ENCODE results near the gene CACNB4. TPM values are rescaled to one million over a fixed set of nuclear protein-coding genes. Genes with fewer than 3 reads are reported as not detected.
"Not testable (repeated sequence)": the region's sequence is repeated elsewhere in the genome, so short reads cannot be mapped to it uniquely, and the experiment has no call there.

Gene CACNB4
- total RNA-seq, 3 donors from 2014 or later, result 0.05 to 0.26 (median 0.15) TPM

GRCh38 chr2:151999053-151999452 is 99.8 kb downstream of the CACNB4 start:
- ATAC-seq (peak in 1 of 2 donors; percentile 66), DNase-seq (peak; percentile 19)
- Mint-ChIP-seq H3K27me3 (ENCODE audit: low read depth) (peaks cover 1% of the 10 kb centered on the region), H3K9me3 (no peaks in the 10 kb centered on the region), H3K4me1 (ENCODE audit: low read depth) (no peaks in the 10 kb centered on the region), H3K36me3 (ENCODE audit: insufficient read depth) (no peaks in the 10 kb centered on the region), H3K4me3 (no peak overlapping the region)

- DNase-seq (no peak), ATAC-seq (no peak)
- Mint-ChIP-seq H3K9me3 (no peaks in the 10 kb centered on the region), H3K27me3 (ENCODE audit: low read depth) (peaks cover 1% of the 10 kb centered on the region), H3K4me3 (no peak overlapping the region), H3K4me1 (ENCODE audit: low read depth) (no peaks in the 10 kb centered on the region), H3K36me3 (ENCODE audit: insufficient read depth) (no peaks in the 10 kb centered on the region)
These were observed 102.4 kb downstream of the CACNB4 start for GRCh38 chr2:151996243-151997003.

DNA sequence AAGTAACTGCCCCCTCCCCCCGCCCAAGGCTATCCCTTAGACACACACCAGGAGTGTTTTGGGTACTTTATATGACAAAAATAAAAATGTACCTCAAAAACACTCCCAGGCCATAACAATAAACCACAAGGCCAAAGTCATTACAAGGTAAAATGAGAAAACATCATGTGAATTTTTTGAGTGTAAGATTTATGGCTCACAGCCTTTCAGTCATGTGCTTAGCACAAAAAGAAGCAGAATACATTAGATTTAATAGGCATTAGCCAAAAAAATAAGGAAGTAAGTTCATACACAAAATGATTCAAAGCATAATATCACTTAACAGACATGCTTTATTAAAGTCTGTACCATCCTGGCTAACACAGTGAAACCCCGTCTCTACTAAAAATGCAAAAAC is 103.7 kb downstream of the CACNB4 start:
- H3K9me3 Mint-ChIP-seq, result no peaks in the 10 kb centered on the region
- no peak overlapping the region for H3K4me3 Mint-ChIP-seq

DNA sequence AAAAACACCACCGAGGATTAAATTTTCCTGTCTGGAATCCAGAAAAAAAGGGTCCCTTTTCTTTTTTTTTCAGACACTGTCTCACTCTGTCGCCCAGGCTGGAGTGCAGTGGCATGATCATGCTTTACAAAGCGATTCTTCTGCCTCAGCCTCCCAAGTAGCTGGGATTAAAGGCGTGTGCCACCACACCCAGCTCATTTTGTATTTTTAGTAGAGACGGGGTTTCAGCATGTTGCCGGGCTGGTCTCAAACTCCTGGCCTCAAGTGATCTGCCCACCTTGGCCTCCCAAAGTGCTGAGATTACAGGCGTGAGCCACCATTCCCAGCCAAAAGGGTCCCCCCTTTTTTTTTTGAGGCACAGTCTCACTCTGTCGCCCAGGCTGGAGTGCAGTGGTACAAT is 104.7 kb downstream of the CACNB4 start:
- H3K36me3 Mint-ChIP-seq (ENCODE audit: insufficient read depth); H3K27me3 Mint-ChIP-seq (ENCODE audit: low read depth); H3K4me3 Mint-ChIP-seq; H3K9me3 Mint-ChIP-seq; DNase-seq; ATAC-seq; H3K4me1 Mint-ChIP-seq (ENCODE audit: low read depth): not testable (repeated sequence)

More for the DNA sequence above, 103.7 kb downstream of the CACNB4 start:
- Mint-ChIP-seq H3K4me1 (ENCODE audit: low read depth) (no peaks in the 10 kb centered on the region), H3K27me3 (ENCODE audit: low read depth) (peaks cover 1% of the 10 kb centered on the region), H3K36me3 (ENCODE audit: insufficient read depth) (no peaks in the 10 kb centered on the region)
- ATAC-seq (no peak), DNase-seq (no peak)

DNA sequence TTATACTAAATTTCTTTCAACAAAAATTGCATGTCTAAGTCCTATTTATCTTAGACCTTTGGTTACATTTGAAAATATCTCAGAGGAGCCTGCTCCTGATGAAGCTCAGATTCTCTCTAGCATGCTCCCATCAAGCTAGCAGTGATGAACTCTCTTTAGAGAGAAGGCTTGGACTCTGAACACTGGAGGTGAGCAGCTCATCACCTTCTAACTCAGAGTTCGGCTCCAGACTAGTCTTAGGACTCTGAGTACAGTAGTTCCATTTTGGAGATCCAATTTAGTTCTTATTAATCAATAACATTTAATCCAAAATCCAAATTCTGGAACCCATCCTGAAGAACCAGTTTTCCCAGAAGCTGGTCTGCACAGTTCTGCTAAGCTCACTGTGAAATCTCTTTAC is 107.8 kb downstream of the CACNB4 start:
- DNase-seq (no peak), ATAC-seq (no peak)
- Mint-ChIP-seq H3K9me3 (no peaks in the 10 kb centered on the region), H3K27me3 (ENCODE audit: low read depth) (no peaks in the 10 kb centered on the region), H3K4me3 (no peak overlapping the region), H3K4me1 (ENCODE audit: low read depth) (no peaks in the 10 kb centered on the region), H3K36me3 (ENCODE audit: insufficient read depth) (no peaks in the 10 kb centered on the region)

- Mint-ChIP-seq H3K36me3 (ENCODE audit: insufficient read depth) (no peaks in the 10 kb centered on the region), H3K4me3 (no peak overlapping the region), H3K27me3 (ENCODE audit: low read depth) (no peaks in the 10 kb centered on the region), H3K9me3 (no peaks in the 10 kb centered on the region), H3K4me1 (ENCODE audit: low read depth) (no peaks in the 10 kb centered on the region)
- no peak for DNase-seq
- ATAC-seq, result no peak
These were observed 109.5 kb downstream of the CACNB4 start for GRCh38 chr2:151989378-151989777.

GRCh38 chr2:151987484-151987883 is 111.4 kb downstream of the CACNB4 start:
- ATAC-seq, result no peak
- DNase-seq, result no peak
- H3K27me3 Mint-ChIP-seq (ENCODE audit: low read depth), result no peaks in the 10 kb centered on the region
- no peak overlapping the region for H3K4me3 Mint-ChIP-seq
- no peaks in the 10 kb centered on the region for H3K4me1 Mint-ChIP-seq (ENCODE audit: low read depth)
- H3K9me3 Mint-ChIP-seq, result no peaks in the 10 kb centered on the region
- H3K36me3 Mint-ChIP-seq (ENCODE audit: insufficient read depth), result no peaks in the 10 kb centered on the region

- Mint-ChIP-seq H3K27me3 (ENCODE audit: low read depth) (no peaks in the 10 kb centered on the region), H3K36me3 (ENCODE audit: insufficient read depth) (no peaks in the 10 kb centered on the region), H3K4me3 (no peak overlapping the region), H3K4me1 (ENCODE audit: low read depth) (no peaks in the 10 kb centered on the region), H3K9me3 (no peaks in the 10 kb centered on the region)
- no peak for ATAC-seq
- DNase-seq, result no peak
These were observed 114.3 kb downstream of the CACNB4 start for GRCh38 chr2:151984424-151985083.

GRCh38 chr2:151983221-151983620 is 115.6 kb downstream of the CACNB4 start:
- H3K27me3 Mint-ChIP-seq (ENCODE audit: low read depth), result peaks cover 8% of the 10 kb centered on the region
- ATAC-seq (no peak), DNase-seq (no peak)
- no peaks in the 10 kb centered on the region for H3K4me1 Mint-ChIP-seq (ENCODE audit: low read depth)
- no peaks in the 10 kb centered on the region for H3K9me3 Mint-ChIP-seq
- no peak overlapping the region for H3K4me3 Mint-ChIP-seq
- no peaks in the 10 kb centered on the region for H3K36me3 Mint-ChIP-seq (ENCODE audit: insufficient read depth)

DNA sequence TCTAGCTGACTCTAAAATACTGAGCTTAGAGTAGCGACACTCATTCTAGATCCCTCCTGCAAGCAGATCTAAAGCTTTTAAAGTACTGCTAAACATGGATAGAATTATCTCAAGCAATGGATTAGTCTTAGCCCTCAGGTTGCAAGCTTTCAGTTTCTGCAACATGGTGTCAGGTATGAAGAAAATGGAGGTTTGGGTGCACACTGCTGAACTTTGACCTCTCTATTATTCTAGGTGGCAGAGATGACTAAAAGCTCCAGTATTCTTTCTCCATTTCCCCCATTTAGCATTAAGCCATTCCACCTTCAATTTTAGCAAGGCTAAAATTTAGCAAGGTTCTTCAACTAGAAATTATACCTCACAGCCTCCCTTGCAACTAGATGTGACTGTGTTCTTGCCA is 117.0 kb downstream of the CACNB4 start:
- no peak overlapping the region for H3K4me3 Mint-ChIP-seq
- no peak for ATAC-seq
- H3K27me3 Mint-ChIP-seq (ENCODE audit: low read depth), result peaks cover 10% of the 10 kb centered on the region
- H3K4me1 Mint-ChIP-seq (ENCODE audit: low read depth), result no peaks in the 10 kb centered on the region
- no peaks in the 10 kb centered on the region for H3K36me3 Mint-ChIP-seq (ENCODE audit: insufficient read depth)
- no peaks in the 10 kb centered on the region for H3K9me3 Mint-ChIP-seq
- DNase-seq, result no peak

DNA sequence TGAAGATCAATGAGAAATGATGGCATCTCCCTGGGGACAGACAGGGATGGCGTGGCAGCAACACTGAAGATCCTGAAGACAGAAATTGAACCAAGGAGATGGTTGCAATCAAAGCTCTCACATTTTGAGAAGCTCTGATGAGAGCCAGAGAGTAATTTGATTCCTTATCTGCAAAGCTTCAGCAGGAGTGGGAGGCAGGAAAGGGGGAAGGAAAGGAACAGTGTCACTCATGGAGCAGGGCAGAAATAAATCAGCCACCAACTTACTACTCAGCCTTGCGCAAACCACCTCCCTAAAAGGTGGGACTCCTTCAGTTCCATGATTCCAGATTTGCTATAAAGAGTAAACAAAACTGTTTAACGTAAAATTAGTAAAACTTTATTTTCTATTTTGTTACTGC is 119.2 kb downstream of the CACNB4 start:
- DNase-seq, result no peak
- peaks cover 15% of the 10 kb centered on the region for H3K27me3 Mint-ChIP-seq (ENCODE audit: low read depth)
- H3K9me3 Mint-ChIP-seq, result no peaks in the 10 kb centered on the region
- no peak for ATAC-seq
- H3K36me3 Mint-ChIP-seq (ENCODE audit: insufficient read depth), result no peaks in the 10 kb centered on the region
- H3K4me1 Mint-ChIP-seq (ENCODE audit: low read depth), result no peaks in the 10 kb centered on the region
- H3K4me3 Mint-ChIP-seq, result no peak overlapping the region

DNA sequence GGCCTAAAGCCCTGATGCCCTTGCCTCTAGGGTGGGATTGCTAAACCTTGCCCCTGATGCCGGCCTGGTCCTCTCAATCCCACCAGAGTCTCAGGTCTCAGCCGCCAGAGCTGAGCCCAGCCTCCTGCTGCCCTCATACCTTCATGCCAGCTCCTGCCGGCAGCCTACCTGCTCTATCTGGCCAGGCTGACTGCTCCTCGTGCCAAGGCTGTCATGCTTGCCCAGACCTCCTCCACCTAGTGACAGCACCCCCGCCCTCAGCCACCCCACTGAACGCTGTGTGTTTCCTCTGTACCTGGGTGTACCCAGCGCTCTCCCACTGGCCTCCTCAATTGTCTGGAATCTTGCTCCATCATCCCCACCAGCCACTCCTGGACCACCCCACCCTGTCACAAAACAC is 120.1 kb downstream of the CACNB4 start:
- Mint-ChIP-seq H3K9me3 (no peaks in the 10 kb centered on the region), H3K4me3 (no peak overlapping the region), H3K4me1 (ENCODE audit: low read depth) (peaks cover 1% of the 10 kb centered on the region), H3K36me3 (ENCODE audit: insufficient read depth) (no peaks in the 10 kb centered on the region), H3K27me3 (ENCODE audit: low read depth) (peaks cover 15% of the 10 kb centered on the region)
- no peak for ATAC-seq
- no peak for DNase-seq

GRCh38 chr2:151977631-151978030 is 121.2 kb downstream of the CACNB4 start:
- DNase-seq, result no peak
- no peak for ATAC-seq
- H3K4me1 Mint-ChIP-seq (ENCODE audit: low read depth), result peaks cover 1% of the 10 kb centered on the region
- peaks cover 15% of the 10 kb centered on the region for H3K27me3 Mint-ChIP-seq (ENCODE audit: low read depth)
- H3K36me3 Mint-ChIP-seq (ENCODE audit: insufficient read depth), result no peaks in the 10 kb centered on the region
- no peak overlapping the region for H3K4me3 Mint-ChIP-seq
- H3K9me3 Mint-ChIP-seq, result no peaks in the 10 kb centered on the region

- Mint-ChIP-seq H3K4me1 (ENCODE audit: low read depth) (peaks cover 1% of the 10 kb centered on the region), H3K27me3 (ENCODE audit: low read depth) (peaks cover 15% of the 10 kb centered on the region), H3K4me3 (no peak overlapping the region), H3K36me3 (ENCODE audit: insufficient read depth) (no peaks in the 10 kb centered on the region), H3K9me3 (no peaks in the 10 kb centered on the region)
- peak; percentile 28 to 43 for ATAC-seq
- no peak for DNase-seq
These were observed 121.9 kb downstream of the CACNB4 start for GRCh38 chr2:151976945-151977353.
